HG03439 (cell line): ENCODE measurements around the gene GINS1.
"Not testable (repeated sequence)": the region's sequence is repeated elsewhere in the genome, so short reads cannot be mapped to it uniquely, and the experiment has no call there.

Source experiments
- ATAC-seq: cut with Tn5 transposase; IDR thresholded peaks from one replicate; pipeline ENCODE4 v1.9.1; 2021; ENCODE audit warnings: mild to moderate bottlenecking, moderate library complexity; ENCODE audit not compliant: unreplicated experiment

The GINS1 gene

DNA sequence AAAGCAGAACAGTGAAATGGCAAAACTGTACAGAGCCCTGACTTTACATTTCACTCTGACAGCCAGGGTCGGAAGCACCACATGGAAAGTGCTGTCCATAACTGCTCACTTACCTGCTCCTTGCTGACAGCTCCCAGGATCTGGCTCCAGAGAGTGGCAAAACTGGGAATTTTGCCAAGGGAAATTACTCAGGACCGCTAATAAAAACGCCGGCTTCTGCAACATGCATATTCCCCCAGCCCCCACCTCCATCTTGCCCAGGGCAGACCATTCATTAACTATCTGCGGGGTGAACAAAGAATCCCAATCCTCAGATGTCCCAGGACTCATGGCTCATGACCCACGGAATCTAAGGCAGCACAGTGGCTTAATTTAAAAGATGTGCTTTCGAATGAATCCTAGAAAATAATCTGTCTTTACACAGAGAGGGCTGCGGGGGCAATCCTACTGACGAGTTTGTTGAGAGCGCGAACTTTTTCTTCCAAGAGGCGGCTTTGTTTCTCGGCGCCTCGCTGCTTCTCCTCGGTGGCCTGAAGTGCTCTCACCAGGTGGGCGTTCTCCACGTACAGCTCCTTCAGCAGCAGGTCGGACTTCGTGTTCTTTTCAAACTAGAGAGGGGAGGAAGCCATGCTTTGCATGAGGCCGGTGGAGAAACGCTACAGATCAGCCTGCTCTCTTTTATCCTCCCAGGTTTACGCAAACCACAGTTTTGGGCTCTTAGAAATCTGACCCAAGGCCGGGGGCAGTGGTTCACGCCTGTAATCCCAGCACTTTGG is 45.8 kb downstream of the GINS1 start:
- no peak for ATAC-seq

DNA sequence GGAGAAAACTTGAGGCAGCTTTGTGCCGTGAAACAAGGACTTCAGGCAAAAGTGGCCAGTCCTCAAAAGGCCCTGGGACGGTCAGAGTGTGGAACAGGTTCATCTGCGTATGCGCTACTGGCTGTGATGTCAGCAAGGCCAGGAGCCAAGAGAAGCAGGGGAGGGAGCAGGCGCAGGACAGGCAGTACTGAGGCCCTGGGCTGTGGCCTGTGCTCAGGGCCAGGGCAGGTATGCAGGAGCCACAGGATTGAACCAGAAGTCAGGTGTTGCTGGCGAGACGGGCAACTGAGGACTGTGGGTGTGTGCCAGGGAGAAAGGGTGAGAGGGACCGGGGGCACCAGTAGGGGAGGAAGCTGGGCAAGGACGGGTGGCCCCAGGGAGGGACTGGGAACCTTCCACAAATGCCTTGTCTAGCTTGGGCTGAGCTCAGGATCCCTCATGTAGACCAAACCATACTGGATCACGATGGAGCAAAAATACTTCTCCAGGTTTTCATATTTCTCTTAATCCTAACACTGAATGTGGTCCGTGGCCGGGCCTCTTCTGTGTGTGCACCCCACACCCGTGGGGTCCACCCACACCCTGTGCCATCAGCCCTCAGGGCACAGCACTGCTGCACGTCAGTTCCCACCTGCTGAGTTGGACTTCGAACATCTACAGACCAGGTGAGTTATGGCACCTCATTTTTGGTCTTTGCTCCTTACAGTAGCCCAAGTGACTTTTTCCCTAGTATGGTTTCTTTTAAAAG is 46.9 kb downstream of the GINS1 start:
- ATAC-seq = no peak

DNA sequence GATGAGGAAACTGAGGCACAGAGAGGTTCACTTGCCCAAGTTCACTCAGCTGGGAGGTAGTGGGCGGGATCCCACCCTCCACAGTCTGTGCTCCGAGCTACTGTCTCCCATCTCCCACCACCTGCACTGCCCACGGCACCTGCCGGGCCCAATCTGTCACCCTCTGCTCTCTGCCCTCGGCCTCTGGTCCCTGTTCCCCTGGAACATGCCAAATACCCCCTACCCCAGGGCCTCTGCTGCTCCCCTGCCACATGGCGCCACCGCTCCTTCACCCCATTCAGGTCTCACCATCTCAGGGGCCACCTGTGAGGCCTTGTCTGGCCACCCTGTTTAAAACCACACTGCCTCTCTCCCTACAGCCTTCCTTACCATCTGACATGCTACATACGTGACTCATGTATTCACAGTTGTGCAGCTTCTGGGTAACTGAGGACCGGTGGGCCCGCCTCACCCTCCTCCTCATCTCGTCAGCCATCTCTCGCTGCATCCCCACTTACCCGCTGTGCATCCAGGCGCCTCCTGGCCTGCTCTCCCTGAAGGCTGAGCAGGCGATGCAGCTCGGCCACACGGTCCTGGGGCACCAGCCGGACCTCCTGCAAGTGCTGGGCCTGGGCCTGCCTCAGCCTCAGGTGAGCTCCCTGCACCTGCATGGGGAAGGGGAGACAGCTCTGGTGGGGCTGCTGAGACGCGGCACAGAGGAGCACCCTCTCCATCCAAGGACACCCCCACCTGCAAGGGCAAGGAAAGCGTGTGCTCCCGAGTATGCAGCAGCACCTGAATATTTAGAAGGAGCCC is 50.6 kb downstream of the GINS1 start:
- ATAC-seq = no peak

DNA sequence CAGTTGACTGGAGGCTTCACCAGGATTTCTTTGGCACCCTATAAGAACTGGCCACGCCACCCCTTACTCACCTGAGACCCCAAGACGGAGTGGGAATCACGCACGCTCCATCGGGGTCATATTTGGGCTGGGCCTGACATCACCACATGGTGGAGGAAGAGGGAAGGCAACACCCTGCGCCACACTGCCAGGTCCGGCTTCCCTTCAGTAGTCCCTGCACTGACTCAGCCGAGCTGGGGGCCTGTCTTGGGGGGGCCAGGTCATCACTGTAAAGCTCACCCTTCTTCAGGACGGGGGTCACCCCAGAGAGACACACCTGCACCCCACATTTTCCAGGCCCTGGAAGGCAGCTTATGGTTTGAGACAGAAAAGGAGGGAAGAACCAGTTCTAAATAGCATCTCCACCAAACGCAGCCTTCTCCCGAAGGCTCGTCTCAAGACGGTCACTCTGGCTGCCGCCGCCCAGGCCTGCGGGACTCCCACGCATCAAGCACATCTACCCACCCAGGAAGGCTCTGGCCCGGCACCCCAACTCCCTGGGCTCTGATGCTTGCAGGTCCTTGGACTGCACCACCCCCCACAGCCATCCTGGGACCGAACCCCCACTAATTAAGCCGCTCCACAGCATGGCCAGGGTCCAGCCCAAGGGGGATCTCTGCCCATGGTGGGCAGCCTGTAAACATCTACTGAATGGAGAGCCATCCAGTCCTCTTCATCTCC is 51.8 kb downstream of the GINS1 start:
- no peak for ATAC-seq

DNA sequence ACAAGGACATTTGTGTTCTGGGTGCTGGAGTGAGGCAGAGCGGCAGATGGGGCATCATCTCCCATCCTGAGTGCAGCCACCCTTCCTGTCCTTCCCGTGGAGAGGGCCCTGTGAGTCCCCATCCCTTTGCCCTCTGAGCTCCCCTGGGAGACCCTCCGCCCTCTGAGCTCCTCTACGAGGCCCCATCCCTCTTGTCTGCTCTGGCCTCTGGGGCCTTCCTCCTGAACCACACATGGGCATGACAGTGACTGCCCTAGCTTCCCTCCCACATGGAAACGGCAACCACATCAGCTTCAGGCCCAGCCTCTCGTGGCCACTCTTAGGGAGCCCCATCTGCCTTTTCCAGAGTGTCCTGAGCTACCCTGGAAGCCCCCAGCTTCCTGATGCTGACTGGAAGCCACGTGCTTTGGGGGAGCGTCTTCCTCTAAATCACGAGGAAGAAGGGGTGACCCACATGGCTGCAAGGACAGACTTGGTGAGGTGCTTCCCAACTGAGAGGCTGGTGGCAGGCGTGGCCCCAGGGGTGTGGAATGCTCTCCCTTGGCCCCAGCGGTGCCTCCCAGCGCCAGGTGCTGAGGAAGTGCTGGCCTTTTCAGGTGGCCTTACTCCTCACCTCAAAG is 52.6 kb downstream of the GINS1 start:
- no peak for ATAC-seq

DNA sequence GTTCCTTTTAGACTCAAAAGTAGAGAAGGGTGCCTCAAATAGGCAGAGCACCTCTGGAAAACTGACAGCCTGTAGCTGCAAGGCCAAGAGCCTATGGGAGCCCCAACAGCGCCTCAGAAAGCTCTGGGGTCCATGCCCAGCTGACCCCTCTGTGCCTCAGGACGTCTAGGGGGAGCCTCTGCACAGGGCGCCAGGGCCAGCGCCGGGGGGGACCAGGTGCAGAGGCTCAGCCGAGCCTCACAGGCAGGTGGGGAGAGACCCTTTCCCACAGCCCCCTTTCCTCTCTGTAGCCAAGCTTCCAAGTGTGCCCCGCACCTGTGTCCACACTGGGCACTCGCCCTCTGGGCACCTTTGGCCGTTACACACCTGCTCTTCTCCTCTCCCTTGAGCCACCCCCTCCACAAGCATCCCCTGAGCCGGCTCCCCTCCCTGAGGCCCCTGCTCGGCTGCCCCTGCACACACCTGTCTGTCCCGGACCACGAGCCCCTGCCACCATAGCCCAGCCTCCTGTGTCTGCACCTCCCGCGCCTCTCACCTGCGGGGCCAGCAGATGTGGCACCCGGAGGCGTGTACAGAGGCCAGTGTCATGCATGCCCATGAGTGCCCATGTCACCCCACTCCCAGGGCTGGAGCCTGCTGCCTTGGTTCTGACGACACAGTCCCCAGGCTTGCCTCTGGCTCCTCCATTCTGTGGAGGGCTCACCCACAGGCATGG is 53.2 kb downstream of the GINS1 start:
- ATAC-seq = no peak

DNA sequence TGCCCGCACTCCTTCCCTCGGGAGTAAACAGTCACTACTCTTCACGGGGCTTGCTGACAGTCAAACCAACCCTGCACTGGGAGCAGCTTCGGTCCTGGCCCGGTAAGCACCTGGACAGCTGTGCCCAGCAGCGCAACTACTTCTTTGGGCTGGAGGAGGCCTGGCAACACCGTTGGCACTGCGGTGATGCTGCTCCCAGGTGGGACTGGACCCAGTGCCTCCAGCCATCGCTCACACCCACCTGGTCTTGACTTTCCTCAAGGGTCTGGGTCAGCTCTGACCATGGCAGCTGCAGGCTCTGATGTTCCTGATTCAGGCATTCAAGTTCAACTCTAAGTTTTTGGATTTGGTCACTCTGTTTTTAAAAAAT is 53.8 kb downstream of the GINS1 start:
- no peak for ATAC-seq

DNA sequence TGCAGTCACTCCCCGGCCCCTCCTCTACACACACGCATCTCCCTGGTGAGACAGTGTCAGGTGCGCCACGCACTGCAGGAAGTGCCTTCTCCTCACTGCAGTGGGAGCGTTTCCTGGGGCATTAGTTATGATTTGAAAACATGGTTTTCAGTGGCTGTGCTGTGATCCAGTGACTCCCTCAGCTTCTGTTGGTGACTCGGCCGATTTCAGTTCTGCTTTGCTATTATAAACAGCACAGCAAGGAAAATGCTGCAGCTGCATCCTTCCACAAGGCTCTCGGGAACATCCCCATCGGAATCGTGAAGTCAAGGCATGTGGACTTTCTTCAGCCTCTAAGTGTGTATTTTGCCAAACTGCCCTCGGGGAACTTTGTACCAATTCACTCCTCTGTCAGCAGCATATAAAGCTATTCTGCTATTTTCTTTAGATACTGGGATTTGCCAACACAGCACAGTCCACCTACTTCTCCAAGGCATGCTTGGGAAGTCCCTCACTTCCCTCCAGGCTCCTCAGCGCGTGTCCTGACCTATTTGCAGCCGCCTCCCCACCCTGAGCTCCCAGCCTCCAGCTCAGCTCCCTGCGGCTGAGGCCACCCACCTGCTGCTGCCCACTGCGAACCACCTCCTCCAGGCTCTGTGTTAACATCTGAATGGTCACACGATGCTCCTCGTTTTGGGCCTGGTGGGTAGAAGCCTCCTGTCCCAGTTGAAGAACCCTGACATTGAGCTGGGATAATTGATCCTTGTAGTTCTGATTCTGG is 54.5 kb downstream of the GINS1 start:
- ATAC-seq = no peak

DNA sequence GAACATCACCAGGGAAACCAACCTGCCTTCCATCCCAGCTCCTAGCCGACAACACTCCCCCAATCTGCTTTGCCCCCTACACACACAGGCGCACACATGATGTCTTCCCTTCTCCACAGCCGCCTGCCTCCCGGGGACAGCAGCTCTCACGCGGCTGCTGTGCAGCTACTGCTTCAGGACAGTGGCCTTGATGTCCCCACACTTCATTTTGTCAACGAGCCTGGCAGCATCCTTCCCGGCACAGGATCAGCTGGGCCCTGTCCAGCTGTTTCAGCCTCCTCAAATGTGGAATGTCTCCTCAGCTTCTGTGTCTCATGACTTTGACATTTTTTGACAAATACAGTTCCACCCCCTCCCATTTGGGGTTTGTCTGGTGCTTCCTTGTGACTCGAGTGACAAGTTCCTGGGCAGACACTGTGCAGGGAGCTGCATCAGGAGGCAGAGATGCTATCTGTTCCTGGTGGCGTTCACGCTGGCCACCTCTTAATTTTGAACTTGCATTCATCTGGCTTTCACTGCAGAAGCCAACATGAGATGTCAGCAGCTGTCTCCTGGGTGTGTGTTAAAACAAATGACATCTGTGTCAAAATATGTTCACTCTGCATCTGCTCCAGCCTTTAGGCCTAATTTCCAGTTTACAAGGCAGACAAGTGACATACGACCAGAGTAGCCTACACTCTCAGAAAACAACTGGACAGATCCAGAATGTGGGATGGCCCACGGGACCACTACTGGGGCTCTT is 57.2 kb downstream of the GINS1 start:
- ATAC-seq = no peak

DNA sequence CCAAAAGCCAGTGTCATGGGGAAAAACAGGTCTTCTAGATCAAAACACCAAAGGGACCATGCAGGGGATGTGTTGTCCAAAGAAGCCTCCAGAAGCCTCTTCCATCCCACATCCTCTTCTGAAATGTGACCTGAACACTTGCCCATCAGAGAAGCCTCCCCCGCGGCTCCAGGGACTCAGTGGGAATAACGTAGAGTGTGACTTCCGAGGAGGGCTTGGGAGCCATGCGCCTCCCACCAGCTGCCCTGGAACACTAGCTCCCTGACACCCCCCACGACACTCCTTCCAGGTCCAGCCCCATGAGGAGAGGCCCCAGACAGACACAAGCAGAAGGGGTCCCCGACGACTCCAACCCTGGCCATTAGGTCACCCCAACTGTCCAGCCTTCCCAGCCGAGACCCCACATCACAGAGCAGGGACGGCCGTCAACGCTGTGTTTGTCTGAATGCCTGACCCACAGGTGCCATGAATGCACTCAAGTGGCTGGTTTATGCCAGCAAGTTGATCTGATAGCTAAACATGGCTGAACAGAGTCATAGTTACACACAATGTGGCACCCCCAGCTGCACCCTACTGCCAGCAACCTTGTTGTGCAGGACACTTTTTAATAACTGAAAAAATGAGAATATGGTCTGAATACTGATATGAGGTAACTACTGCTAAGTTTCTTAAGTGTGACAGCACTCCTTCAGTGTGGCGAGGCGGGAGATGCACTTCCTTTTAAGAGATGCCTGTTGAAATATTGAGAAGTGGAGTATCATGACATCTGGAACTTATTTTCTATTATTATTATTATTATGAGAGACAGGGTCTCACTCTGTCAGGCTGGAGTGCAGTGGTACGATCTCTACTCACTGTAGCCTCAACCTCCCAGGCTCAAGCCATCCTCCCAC is 58.0 kb downstream of the GINS1 start:
- no peak for ATAC-seq

DNA sequence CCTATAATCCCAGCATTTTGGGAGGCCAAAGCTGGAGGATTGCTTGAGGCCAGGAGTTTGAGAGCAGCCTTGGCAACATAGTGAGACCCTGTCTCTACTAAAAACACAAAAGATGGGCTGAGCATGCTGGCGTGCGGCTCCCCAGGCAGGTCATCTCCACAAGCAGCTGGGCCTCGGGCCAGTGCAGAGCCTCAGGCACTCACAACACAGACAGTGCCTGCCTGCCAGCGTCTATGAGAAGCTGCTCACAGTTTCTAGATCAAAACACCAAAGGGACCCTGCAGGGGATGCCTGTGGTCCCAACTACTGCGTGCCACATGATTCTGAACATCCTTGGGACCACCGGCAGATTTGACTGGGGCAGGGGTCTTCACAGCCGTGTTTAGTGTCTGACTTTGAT is 59.4 kb downstream of the GINS1 start:
- ATAC-seq = no peak

DNA sequence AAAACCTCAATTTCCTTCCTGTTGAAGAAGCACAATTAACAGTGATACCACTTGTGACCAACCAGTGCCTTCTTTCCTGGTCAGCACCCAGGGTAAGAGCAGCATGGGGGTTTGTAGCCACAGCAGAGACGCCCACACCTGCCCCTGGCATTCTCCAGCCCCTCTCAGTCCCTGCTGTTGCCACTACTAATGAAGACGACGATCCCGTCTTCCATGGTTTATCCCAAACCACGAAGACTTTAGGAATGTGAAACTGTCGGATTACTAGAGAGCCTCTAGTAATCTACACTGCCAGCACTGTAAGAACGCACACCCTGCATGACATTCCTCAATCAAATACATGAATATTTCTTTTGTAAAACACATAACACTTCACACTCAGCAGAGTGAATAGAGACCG is 60.0 kb downstream of the GINS1 start:
- no peak for ATAC-seq

DNA sequence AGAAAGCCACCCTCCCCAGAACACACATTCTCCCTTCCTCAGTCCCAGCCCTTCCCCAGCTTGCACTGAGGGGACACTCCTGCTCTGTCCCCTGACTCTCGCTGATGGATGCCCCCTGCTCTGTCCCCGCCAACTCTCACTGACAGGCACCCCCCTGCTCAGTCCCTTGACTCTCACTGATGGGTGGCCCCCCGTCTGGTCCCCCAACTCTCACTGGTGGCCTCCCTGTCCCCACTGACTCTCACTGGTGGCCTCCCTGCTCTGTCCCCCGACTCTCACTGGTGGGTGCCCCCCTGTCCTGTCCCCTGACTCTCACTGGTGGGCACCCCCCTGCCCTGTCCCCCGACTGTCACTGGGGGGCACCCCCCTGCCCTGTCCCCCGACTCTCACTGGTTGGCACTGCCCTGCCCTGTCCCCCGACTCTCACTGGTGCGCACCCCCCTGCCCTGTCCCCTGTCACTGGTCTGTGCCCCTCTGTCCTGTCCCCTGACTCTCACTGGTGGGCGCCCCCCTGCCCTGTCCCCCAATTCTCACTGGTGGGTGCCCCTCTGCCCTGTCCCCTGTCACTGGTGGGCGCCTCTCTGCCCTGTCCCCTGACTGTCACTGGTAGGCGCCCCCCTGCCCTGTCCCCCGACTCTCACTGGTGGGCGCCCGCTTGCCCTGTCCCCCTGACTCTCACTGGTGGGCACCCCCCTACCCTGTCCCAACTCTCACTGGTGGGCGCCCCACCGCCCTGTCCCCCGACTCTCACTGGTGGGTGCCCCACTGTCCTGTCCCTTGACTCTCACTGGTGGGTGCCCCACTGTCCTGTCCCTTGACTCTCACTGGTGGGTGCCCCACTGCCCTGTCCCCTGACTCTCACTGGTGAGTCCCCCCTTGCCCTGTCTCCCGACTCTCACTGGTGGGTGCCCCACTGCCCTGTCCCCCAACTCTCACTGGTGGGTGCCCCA is 60.9 kb downstream of the GINS1 start:
- no peak for ATAC-seq

DNA sequence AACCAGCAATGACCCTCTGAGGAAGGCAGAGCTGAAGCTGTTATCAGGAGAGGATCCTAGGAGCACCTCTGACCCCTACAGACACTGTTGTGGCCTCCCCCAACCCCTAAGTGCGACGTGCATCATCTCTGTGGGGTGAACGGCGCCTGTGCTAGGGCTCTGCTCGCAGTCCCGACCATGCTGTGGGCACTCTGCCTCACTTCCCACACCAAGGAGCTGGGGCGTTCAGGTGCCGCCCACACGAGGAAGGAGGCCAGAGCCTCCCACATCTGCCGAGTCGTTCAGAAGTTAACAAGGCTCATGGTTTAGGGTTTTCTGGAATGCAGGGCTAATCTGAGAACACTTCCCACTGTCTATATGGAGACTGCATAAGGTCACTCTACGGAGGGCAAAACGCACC is 62.1 kb downstream of the GINS1 start:
- ATAC-seq = no peak

DNA sequence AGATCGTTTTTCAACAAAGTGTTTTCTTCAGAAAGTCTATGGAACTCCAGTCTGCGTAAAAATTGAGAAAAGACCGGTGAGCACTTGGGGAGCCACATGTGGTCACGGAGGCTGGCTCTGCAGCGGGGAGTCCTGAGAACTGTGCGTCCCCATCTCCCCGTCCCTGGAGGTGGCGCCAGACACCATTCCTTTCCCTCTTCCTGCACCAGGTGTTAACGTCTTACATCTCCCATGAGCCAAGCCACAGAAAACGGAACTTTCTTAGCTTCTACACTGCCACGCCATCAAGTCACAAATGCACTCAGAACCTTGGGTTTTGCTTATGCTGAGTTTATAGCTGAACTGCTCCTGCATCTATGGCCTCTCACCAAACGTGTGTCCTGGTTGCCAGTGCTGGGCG is 62.6 kb downstream of the GINS1 start:
- ATAC-seq = peak; percentile 59

DNA sequence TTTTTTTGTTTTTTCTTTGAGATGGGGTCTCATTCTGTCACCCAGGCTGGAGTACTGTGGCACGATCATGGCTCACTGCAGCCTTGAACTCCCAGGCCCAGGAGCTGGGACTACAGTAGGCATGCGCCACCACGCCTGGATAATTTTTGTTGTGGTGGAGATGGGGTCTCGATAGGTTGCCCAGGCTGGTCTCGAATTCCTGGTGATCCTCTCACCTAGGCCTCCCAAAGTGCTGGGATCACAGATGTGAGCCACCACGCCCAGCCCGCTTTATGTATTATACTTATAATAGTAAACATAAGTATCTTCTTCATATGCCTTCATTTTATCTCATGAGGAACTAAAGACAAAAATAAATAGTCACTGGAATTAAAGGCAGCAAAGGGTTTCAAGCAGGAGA is 63.5 kb downstream of the GINS1 start:
- ATAC-seq = no peak

DNA sequence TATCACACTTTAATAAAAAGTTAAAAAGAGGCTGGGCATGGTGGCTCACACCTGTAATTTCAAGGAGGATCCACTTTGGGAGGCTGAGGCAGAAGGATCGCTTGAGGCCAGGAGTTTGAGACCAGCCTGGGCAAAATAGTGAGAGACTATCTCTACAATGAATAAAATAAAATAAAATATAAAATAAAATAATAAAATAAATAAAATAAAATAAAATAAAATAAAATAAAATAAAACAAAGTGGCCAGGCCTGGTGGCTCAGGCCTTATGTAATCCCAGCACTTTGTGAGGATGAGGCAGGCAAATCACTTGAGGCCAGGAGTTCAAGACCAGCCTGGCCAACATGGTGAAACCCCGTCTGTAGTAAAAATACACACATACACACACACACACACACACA is 65.8 kb downstream of the GINS1 start:
- not testable (repeated sequence) for ATAC-seq
